HepG2 (cell line): Measurements from ENCODE around the gene COCH. TPM values are rescaled to one million over a fixed set of nuclear protein-coding genes. Genes with fewer than 3 reads are reported as not detected.

Experiments
- FOSL2 ChIP-seq: sonication (generic); formaldehyde crosslinking; IDR thresholded peaks from 2 replicates; pipeline ENCODE4 v1.4.0; 2020; ENCODE audit warnings: missing genetic modification reagents
- GTF2F1 ChIP-seq: fragments of 150-350 bp; IDR thresholded peaks from 2 replicates; pipeline ENCODE4 v1.6.1; 2014; ENCODE audit warnings: low read length
- JDP2 ChIP-seq: sonication (generic); formaldehyde crosslinking; IDR thresholded peaks from 2 replicates; pipeline ENCODE4 v1.8.1; 2022; ENCODE audit warnings: missing genetic modification reagents, borderline replicate concordance
- NCOA1 ChIP-seq: sonication (generic); formaldehyde crosslinking; IDR thresholded peaks from 2 replicates; pipeline ENCODE4 v1.9.0; 2021; ENCODE audit warnings: missing genetic modification reagents
- NFYC ChIP-seq: IDR thresholded peaks from 2 replicates; pipeline ENCODE4 v1.6.1; 2016; ENCODE audit warnings: missing genetic modification reagents, missing compliant biosample characterization
- SOX6 ChIP-seq, 2 experiments: fragments of 450-650 bp in 1 of 2; sonication (generic) in 1 of 2; formaldehyde crosslinking in 1 of 2; IDR thresholded peaks; 2 replicates each; pipeline versions ENCODE4 v1.4.0 to v1.6.1; 2017 to 2020; ENCODE audit warnings: antibody characterized with exemption in 1 of 2, mild to moderate bottlenecking in 1 of 2, missing genetic modification reagents in 1 of 2
- ZBTB20 ChIP-seq: sonication (generic); formaldehyde crosslinking; IDR thresholded peaks from 2 replicates; pipeline ENCODE4 v1.8.1; 2023; ENCODE audit warnings: missing genetic modification reagents, low read depth, mild to moderate bottlenecking, borderline replicate concordance
- ZNF879 ChIP-seq: sonication (generic); formaldehyde crosslinking; IDR thresholded peaks from 2 replicates; pipeline ENCODE4 v1.8.1; 2023; ENCODE audit warnings: missing genetic modification reagents
- polyA plus RNA-seq, 8 experiments: library from polyadenylated mRNA; depleted of rRNA in 3 of 8; stranded (reverse) in 7 of 8; unstranded in 1 of 8; fragments of >200 nt; fragmentation: Illumina TruSeq in 4 of 8; extraction: Trizol in 4 of 8; gene quantifications; 2 replicates each; pipeline versions ENCODE4 v1.2.1 to v1.2.3, GENCODE V29; 2011 to 2016; ENCODE audit warnings: low read depth in 4 of 8, missing spikeins in 1 of 8, mixed read lengths in 1 of 8; ENCODE audit not compliant: insufficient read depth in 1 of 8
- total RNA-seq, 5 experiments: library from RNA; depleted of rRNA; stranded (reverse); fragments of >200 nt; fragmentation: Illumina TruSeq; extraction: Trizol; gene quantifications; 2 replicates each; pipeline ENCODE4 v1.2.3, GENCODE V29; 2016; ENCODE audit warnings: low read depth in 1 of 5
- TF ChIP-seq, protein P1 (sequence below): sonication (generic); formaldehyde crosslinking; IDR thresholded peaks from 2 replicates; pipeline ENCODE4 v1.4.0; 2020; ENCODE audit warnings: low read depth, missing genetic modification reagents
- TF ChIP-seq, protein P2 (sequence below): IDR thresholded peaks from 2 replicates; pipeline ENCODE4 v1.4.0; 2020; ENCODE audit warnings: mild to moderate bottlenecking, missing genetic modification reagents
- TF ChIP-seq, protein P3 (sequence below): sonication (generic); formaldehyde crosslinking; IDR thresholded peaks from 2 replicates; pipeline ENCODE4 v1.4.0; 2020; ENCODE audit warnings: missing genetic modification reagents, borderline replicate concordance

Gene COCH
- total and polyA plus RNA-seq, 2 of the 13 experiments (the other 11 are each of a cell fraction or from before 2014, with no cell fraction given) = 78.2 to 79.3 TPM

DNA sequence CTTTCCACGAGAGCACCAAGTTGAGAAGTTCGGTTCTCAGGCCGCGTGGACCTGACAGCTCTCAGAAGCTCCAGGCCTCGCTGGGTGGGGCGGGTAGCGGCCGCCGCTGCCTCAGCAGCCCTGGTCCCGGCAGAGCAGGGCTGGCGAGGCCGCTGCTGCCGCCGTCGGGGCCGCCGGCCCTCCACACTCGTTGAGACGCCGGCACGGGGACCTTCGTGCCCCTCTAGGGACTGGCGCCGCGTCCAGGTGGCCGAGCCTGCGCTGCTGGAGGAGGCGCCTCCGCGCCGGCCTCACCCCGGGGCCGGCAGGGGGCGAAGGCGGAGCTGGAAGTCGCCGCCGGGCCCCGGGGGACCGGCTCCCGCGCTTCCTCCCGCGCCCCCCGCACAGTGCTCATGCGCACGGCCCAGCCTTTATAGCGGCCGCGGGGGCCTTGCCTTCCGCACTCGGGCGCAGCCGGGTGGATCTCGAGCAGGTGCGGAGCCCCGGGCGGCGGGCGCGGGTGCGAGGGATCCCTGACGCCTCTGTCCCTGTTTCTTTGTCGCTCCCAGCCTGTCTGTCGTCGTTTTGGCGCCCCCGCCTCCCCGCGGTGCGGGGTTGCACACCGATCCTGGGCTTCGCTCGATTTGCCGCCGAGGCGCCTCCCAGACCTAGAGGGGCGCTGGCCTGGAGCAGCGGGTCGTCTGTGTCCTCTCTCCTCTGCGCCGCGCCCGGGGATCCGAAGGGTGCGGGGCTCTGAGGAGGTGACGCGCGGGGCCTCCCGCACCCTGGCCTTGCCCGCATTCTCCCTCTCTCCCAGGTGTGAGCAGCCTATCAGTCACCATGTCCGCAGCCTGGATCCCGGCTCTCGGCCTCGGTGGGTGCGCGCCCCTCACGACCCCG is at the start of gene COCH (continued):
- TF ChIP-seq ZBTB20 (CRISPR knock-in tag) (peak; percentile 67; the same call in 1 of the 2 replicates), NCOA1 (CRISPR knock-in tag) (peak; percentile 93; the same call in 1 of the 2 replicates), NFYC (CRISPR knock-in tag) (no peak; the same call in none of the 2 replicates), ZNF879 (CRISPR knock-in tag) (peak; percentile 88; the same call in 1 of the 2 replicates), FOSL2 (CRISPR knock-in tag) (0 out of 2 replicates have a peak, but pooled peaks have one; percentile 2), SOX6 (IDR thresholded peaks at IDR 0.05) (no peak), SOX6 (CRISPR knock-in tag; IDR thresholded peaks at IDR 0.05) (peak; percentile 63), GTF2F1 (no peak), JDP2 (CRISPR knock-in tag) (no peak; the same call in 1 of the 2 replicates)
- TF ChIP-seq, protein P1, sequence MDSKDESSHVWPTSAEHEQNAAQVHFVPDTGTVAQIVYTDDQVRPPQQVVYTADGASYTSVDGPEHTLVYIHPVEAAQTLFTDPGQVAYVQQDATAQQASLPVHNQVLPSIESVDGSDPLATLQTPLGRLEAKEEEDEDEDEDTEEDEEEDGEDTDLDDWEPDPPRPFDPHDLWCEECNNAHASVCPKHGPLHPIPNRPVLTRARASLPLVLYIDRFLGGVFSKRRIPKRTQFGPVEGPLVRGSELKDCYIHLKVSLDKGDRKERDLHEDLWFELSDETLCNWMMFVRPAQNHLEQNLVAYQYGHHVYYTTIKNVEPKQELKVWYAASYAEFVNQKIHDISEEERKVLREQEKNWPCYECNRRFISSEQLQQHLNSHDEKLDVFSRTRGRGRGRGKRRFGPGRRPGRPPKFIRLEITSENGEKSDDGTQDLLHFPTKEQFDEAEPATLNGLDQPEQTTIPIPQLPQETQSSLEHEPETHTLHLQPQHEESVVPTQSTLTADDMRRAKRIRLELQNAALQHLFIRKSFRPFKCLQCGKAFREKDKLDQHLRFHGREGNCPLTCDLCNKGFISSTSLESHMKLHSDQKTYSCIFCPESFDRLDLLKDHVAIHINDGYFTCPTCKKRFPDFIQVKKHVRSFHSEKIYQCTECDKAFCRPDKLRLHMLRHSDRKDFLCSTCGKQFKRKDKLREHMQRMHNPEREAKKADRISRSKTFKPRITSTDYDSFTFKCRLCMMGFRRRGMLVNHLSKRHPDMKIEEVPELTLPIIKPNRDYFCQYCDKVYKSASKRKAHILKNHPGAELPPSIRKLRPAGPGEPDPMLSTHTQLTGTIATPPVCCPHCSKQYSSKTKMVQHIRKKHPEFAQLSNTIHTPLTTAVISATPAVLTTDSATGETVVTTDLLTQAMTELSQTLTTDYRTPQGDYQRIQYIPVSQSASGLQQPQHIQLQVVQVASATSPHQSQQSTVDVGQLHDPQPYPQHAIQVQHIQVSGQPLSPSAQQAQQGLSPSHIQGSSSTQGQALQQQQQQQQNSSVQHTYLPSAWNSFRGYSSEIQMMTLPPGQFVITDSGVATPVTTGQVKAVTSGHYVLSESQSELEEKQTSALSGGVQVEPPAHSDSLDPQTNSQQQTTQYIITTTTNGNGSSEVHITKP (CRISPR knock-in tag) = no peak
- TF ChIP-seq, protein P2, sequence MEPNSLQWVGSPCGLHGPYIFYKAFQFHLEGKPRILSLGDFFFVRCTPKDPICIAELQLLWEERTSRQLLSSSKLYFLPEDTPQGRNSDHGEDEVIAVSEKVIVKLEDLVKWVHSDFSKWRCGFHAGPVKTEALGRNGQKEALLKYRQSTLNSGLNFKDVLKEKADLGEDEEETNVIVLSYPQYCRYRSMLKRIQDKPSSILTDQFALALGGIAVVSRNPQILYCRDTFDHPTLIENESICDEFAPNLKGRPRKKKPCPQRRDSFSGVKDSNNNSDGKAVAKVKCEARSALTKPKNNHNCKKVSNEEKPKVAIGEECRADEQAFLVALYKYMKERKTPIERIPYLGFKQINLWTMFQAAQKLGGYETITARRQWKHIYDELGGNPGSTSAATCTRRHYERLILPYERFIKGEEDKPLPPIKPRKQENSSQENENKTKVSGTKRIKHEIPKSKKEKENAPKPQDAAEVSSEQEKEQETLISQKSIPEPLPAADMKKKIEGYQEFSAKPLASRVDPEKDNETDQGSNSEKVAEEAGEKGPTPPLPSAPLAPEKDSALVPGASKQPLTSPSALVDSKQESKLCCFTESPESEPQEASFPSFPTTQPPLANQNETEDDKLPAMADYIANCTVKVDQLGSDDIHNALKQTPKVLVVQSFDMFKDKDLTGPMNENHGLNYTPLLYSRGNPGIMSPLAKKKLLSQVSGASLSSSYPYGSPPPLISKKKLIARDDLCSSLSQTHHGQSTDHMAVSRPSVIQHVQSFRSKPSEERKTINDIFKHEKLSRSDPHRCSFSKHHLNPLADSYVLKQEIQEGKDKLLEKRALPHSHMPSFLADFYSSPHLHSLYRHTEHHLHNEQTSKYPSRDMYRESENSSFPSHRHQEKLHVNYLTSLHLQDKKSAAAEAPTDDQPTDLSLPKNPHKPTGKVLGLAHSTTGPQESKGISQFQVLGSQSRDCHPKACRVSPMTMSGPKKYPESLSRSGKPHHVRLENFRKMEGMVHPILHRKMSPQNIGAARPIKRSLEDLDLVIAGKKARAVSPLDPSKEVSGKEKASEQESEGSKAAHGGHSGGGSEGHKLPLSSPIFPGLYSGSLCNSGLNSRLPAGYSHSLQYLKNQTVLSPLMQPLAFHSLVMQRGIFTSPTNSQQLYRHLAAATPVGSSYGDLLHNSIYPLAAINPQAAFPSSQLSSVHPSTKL (CRISPR knock-in tag) = peak; percentile 50; the same call in 1 of the 2 replicates
- TF ChIP-seq, protein P3, sequence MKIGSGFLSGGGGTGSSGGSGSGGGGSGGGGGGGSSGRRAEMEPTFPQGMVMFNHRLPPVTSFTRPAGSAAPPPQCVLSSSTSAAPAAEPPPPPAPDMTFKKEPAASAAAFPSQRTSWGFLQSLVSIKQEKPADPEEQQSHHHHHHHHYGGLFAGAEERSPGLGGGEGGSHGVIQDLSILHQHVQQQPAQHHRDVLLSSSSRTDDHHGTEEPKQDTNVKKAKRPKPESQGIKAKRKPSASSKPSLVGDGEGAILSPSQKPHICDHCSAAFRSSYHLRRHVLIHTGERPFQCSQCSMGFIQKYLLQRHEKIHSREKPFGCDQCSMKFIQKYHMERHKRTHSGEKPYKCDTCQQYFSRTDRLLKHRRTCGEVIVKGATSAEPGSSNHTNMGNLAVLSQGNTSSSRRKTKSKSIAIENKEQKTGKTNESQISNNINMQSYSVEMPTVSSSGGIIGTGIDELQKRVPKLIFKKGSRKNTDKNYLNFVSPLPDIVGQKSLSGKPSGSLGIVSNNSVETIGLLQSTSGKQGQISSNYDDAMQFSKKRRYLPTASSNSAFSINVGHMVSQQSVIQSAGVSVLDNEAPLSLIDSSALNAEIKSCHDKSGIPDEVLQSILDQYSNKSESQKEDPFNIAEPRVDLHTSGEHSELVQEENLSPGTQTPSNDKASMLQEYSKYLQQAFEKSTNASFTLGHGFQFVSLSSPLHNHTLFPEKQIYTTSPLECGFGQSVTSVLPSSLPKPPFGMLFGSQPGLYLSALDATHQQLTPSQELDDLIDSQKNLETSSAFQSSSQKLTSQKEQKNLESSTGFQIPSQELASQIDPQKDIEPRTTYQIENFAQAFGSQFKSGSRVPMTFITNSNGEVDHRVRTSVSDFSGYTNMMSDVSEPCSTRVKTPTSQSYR (CRISPR knock-in tag) = peak; percentile 2
